Peyer's patch (tissue), 4 donors: ENCODE results near the gene U2AF1.
"Not testable (repeated sequence)": the region's sequence is repeated elsewhere in the genome, so short reads cannot be mapped to it uniquely, and the experiment has no call there.

ENCODE experiments used
- POLR2A ChIP-seq, 2 donors: fragments of 450-650 bp; IDR thresholded peaks; one replicate each; pipeline ENCODE4 v1.5.1; 2017; ENCODE audit warnings: antibody characterized with exemption in 2 of 2, mild to moderate bottlenecking in 2 of 2, moderate library complexity in 2 of 2
- TF ChIP-seq, protein P1 (sequence below), 6 experiments: fragments of 450-650 bp in 4 of 6; fragments of 200-600 bp in 2 of 6; sonication (generic) in 1 of 6; IDR thresholded peaks; one replicate each; pipeline ENCODE4 v1.5.1; 2017 to 2019; ENCODE audit warnings: antibody characterized with exemption in 6 of 6, mild to moderate bottlenecking in 3 of 6, moderate library complexity in 1 of 6

DNA sequence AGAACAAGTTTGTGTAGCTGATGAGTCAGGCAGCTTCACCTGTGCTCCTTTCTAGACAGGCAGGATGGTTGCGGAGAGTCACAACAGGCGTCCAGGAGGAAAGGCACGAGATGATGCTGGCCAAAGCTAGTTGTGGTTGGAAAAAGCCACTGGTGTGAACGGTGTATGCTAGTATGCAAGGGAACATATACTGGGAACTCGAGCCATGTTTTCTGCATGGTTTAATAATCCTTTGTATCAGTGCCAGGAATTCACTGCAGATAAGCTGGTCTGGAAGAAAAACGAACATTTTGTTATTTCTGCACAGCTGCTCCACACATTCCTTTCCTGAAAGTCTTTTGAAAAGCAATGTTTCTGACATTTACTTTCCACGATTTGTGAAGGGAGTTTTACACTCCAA is 22.7 kb upstream of the U2AF1 start:
- TF ChIP-seq, protein P1, sequence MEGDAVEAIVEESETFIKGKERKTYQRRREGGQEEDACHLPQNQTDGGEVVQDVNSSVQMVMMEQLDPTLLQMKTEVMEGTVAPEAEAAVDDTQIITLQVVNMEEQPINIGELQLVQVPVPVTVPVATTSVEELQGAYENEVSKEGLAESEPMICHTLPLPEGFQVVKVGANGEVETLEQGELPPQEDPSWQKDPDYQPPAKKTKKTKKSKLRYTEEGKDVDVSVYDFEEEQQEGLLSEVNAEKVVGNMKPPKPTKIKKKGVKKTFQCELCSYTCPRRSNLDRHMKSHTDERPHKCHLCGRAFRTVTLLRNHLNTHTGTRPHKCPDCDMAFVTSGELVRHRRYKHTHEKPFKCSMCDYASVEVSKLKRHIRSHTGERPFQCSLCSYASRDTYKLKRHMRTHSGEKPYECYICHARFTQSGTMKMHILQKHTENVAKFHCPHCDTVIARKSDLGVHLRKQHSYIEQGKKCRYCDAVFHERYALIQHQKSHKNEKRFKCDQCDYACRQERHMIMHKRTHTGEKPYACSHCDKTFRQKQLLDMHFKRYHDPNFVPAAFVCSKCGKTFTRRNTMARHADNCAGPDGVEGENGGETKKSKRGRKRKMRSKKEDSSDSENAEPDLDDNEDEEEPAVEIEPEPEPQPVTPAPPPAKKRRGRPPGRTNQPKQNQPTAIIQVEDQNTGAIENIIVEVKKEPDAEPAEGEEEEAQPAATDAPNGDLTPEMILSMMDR (IDR thresholded peaks at IDR 0.05): not testable (repeated sequence)
- TF ChIP-seq POLR2A (IDR thresholded peaks at IDR 0.05): not testable (repeated sequence)
